Right atrium auricular region (tissue), 2 donors: ENCODE results near the gene HIPK2. TPM values are rescaled to one million over a fixed set of nuclear protein-coding genes. Genes with fewer than 3 reads are reported as not detected.

ENCODE experiments used
- DNase-seq: peaks from one replicate; pipeline ENCODE4 v3.0.0-alpha.2; 2019; ENCODE audit warnings: low spot score
- H3K27ac ChIP-seq, 2 donors: fragments of 200-600 bp; sonication (generic); 1 replicate in 1 of 2; 2 replicates in 1 of 2; pipeline ENCODE4 v1.5.1; 2016 to 2019
- H3K27me3 ChIP-seq, 2 donors: fragments of 200-600 bp; sonication (generic); one replicate each; pipeline versions ENCODE4 v1.5.1 to v1.6.0; 2017 to 2019
- H3K36me3 ChIP-seq: fragments of 200-600 bp; sonication (generic); one replicate; pipeline ENCODE4 v1.5.1; 2016
- H3K4me1 ChIP-seq, 2 donors: fragments of 200-600 bp; sonication (generic); one replicate each; pipeline versions ENCODE4 v1.5.1 to v1.6.0; 2017 to 2019
- H3K4me3 ChIP-seq, 2 donors: fragments of 200-600 bp; sonication (generic); 1 replicate in 1 of 2; 2 replicates in 1 of 2; pipeline ENCODE4 v1.5.1; 2017 to 2019; ENCODE audit warnings: mild to moderate bottlenecking in 1 of 2, moderate library complexity in 1 of 2
- H3K9me3 ChIP-seq, 2 donors: fragments of 200-600 bp; sonication (generic); one replicate each; pipeline ENCODE4 v1.5.1; 2019
- CTCF ChIP-seq, 2 donors: fragments of 200-600 bp; sonication (generic); IDR thresholded peaks; one replicate each; pipeline ENCODE4 v1.5.1; 2019; ENCODE audit warnings: antibody characterized with exemption in 2 of 2
- total RNA-seq, 2 donors: library from RNA; depleted of rRNA; stranded (reverse); fragments of >200 nt; gene quantifications; one replicate each; pipeline ENCODE4 v1.1.0, GENCODE V29; 2016

The HIPK2 gene
- total RNA-seq, 2 donors from 2014 or later: 87.0 to 131 TPM

- Histone ChIP-seq H3K36me3 (no peaks in the 10 kb centered on the region), H3K27me3 (no peaks in the 10 kb centered on the region), H3K27ac (no peak overlapping the region), H3K4me1 (no peaks in the 10 kb centered on the region), H3K4me3 (no peak overlapping the region), H3K9me3 (no peaks in the 10 kb centered on the region)
- DNase-seq: no peak
- no peak for TF ChIP-seq CTCF (IDR thresholded peaks at IDR 0.05)
These were observed 237.6 kb downstream of the HIPK2 start for GRCh38 chr7:139540203-139540602.

- no peak overlapping the region for H3K27ac ChIP-seq
- no peaks in the 10 kb centered on the region for H3K9me3 ChIP-seq
- no peak overlapping the region for H3K4me3 ChIP-seq
- TF ChIP-seq CTCF (IDR thresholded peaks at IDR 0.05): no peak
- no peaks in the 10 kb centered on the region for H3K4me1 ChIP-seq
- H3K36me3 ChIP-seq: no peaks in the 10 kb centered on the region
- no peak for DNase-seq
- H3K27me3 ChIP-seq: no peaks in the 10 kb centered on the region
These were observed 238.7 kb downstream of the HIPK2 start for GRCh38 chr7:139538881-139539635.

GRCh38 chr7:139536152-139536551 is 241.6 kb downstream of the HIPK2 start:
- no peaks in the 10 kb centered on the region for H3K36me3 ChIP-seq
- H3K27me3 ChIP-seq: no peaks in the 10 kb centered on the region
- DNase-seq: no peak
- no peak for TF ChIP-seq CTCF (IDR thresholded peaks at IDR 0.05)
- H3K4me3 ChIP-seq: no peak overlapping the region
- no peak overlapping the region for H3K27ac ChIP-seq
- no peaks in the 10 kb centered on the region for H3K9me3 ChIP-seq
- no peaks in the 10 kb centered on the region for H3K4me1 ChIP-seq

- H3K4me1 ChIP-seq: no peaks in the 10 kb centered on the region
These were observed 242.7 kb downstream of the HIPK2 start for GRCh38 chr7:139534966-139535651.

GRCh38 chr7:139534096-139534495 is 243.7 kb downstream of the HIPK2 start:
- Histone ChIP-seq H3K36me3 (no peaks in the 10 kb centered on the region), H3K4me1 (no peaks in the 10 kb centered on the region), H3K27me3 (no peaks in the 10 kb centered on the region), H3K9me3 (no peaks in the 10 kb centered on the region), H3K27ac (no peak overlapping the region), H3K4me3 (no peak overlapping the region)
- TF ChIP-seq CTCF (IDR thresholded peaks at IDR 0.05): no peak
- DNase-seq: no peak

More at GRCh38 chr7:139534966-139535651, 242.7 kb downstream of the HIPK2 start:
- H3K36me3 ChIP-seq: no peaks in the 10 kb centered on the region
- H3K27me3 ChIP-seq: no peaks in the 10 kb centered on the region
- H3K9me3 ChIP-seq: no peaks in the 10 kb centered on the region
- no peak overlapping the region for H3K4me3 ChIP-seq
- no peak for TF ChIP-seq CTCF (IDR thresholded peaks at IDR 0.05)
- H3K27ac ChIP-seq: no peak overlapping the region
- DNase-seq: no peak
